H1 (cell line): ENCODE results near the gene MYADM. TPM values are rescaled to one million over a fixed set of nuclear protein-coding genes. Genes with fewer than 3 reads are reported as not detected.

Source experiments
- CTCF ChIA-PET: fragments of 300-600 bp; sonication (Branson Sonifier 250); formaldehyde crosslinking; loops from one replicate; lab custom pipeline; 2021; ENCODE audit not compliant: partially characterized antibody; lab: Charles Lee
- POLR2A ChIA-PET: fragments of 300-600 bp; sonication (Branson Sonifier 250); formaldehyde crosslinking; loops from one replicate; lab custom pipeline; 2021; ENCODE audit warnings: inconsistent platforms; ENCODE audit not compliant: partially characterized antibody; lab: Charles Lee
- DNase-seq, 2 experiments: peaks; one replicate each; pipeline versions ENCODE4 v3.0.0 to v3.0.0-alpha.2; 2010 to 2022; ENCODE audit warnings: low spot score in 2 of 2, low read depth in 1 of 2, mixed read lengths in 1 of 2
- FAIRE-seq: peaks from 2 replicates; lab custom pipeline; 2011; peaks lifted over from hg19 to GRCh38; lab: Jason Lieb, UNC
- H2AFZ ChIP-seq: 2 replicates; pipeline ENCODE4 v1.8.1; 2012; ENCODE audit warnings: low read length, inconsistent platforms
- H2AK5ac ChIP-seq: 2 replicates; pipeline ENCODE4 v1.6.1; 2013; ENCODE audit warnings: low read depth, low read length
- H2BK120ac ChIP-seq: replicated peaks from 2 replicates; pipeline ENCODE3; 2013; ENCODE audit warnings: low read depth, low read length, inconsistent platforms
- H2BK12ac ChIP-seq: 2 replicates; pipeline ENCODE4 v1.6.1; 2013; ENCODE audit warnings: low read depth, low read length
- H2BK15ac ChIP-seq: 2 replicates; pipeline ENCODE4 v1.6.1; 2013; ENCODE audit warnings: low read length
- H2BK20ac ChIP-seq: 2 replicates; pipeline ENCODE4 v1.6.1; 2013; ENCODE audit warnings: low read length
- H2BK5ac ChIP-seq: 2 replicates; pipeline ENCODE4 v1.6.1; 2013; ENCODE audit warnings: low read depth, low read length
- H3K14ac ChIP-seq: 2 replicates; pipeline ENCODE4 v1.6.1; 2013; ENCODE audit warnings: inconsistent platforms; ENCODE audit not compliant: insufficient read length
- H3K18ac ChIP-seq: 2 replicates; pipeline ENCODE4 v1.6.1; 2013; ENCODE audit warnings: low read length; ENCODE audit errors: extremely low read depth
- H3K23ac ChIP-seq: 2 replicates; pipeline ENCODE4 v1.6.1; 2013; ENCODE audit warnings: inconsistent platforms; ENCODE audit not compliant: insufficient read length
- H3K23me2 ChIP-seq: 2 replicates; pipeline ENCODE4 v1.6.1; 2013; ENCODE audit warnings: low read depth, low read length
- H3K27ac ChIP-seq: 2 replicates; pipeline ENCODE4 v1.6.1; 2011; ENCODE audit warnings: low read depth, low read length, inconsistent platforms
- H3K27me3 ChIP-seq, 4 experiments: replicated peaks in 1 of 4; 1 replicate in 1 of 4; 2 replicates in 3 of 4; pipeline versions ENCODE4 v1.6.1 to v1.8.1; 2011 to 2013; ENCODE audit warnings: low read length in 3 of 4, mild to moderate bottlenecking in 3 of 4, inconsistent platforms in 2 of 4, mixed read lengths in 2 of 4, moderate library complexity in 1 of 4; ENCODE audit not compliant: control insufficient read depth in 3 of 4, insufficient read depth in 3 of 4; ENCODE audit errors: extremely low read depth in 1 of 4
- H3K36me3 ChIP-seq, 4 experiments: 2 replicates each; pipeline versions ENCODE4 v1.6.1 to v1.8.1; 2011 to 2013; ENCODE audit warnings: mild to moderate bottlenecking in 4 of 4, low read length in 3 of 4, moderate library complexity in 2 of 4, control low read depth in 1 of 4, inconsistent platforms in 1 of 4; ENCODE audit not compliant: insufficient read depth in 4 of 4, control insufficient read depth in 2 of 4
- H3K4ac ChIP-seq: replicated peaks from 2 replicates; pipeline ENCODE3; 2013; ENCODE audit warnings: low read length, low read depth, mixed read lengths, inconsistent platforms; ENCODE audit not compliant: insufficient read length
- H3K4me1 ChIP-seq, 4 experiments: replicated peaks in 1 of 4; 1 replicate in 1 of 4; 2 replicates in 3 of 4; pipeline versions ENCODE4 v1.6.1 to v1.8.1; 2011 to 2013; ENCODE audit warnings: low read length in 3 of 4, inconsistent platforms in 2 of 4, mixed read lengths in 1 of 4; ENCODE audit not compliant: insufficient read depth in 4 of 4, control insufficient read depth in 3 of 4
- H3K4me2 ChIP-seq, 2 experiments: 2 replicates each; pipeline versions ENCODE4 v1.6.1 to v1.8.1; 2011 to 2013; ENCODE audit warnings: low read depth in 2 of 2, low read length in 2 of 2, control low read depth in 1 of 2, inconsistent platforms in 1 of 2, mild to moderate bottlenecking in 1 of 2; ENCODE audit not compliant: insufficient read depth in 1 of 2
- H3K4me3 ChIP-seq, 4 experiments: fragments of 200-600, 300-600 bp in 1 of 4; sonication (generic), shearing (Covaris generic), sonication (Bioruptor Twin) in 1 of 4; 2 replicates each; pipeline versions ENCODE4 v1.5.1 to v1.8.1; 2011 to 2016; ENCODE audit warnings: low read length in 4 of 4, low read depth in 3 of 4, control low read depth in 2 of 4, inconsistent platforms in 2 of 4, mild to moderate bottlenecking in 2 of 4, mixed read lengths in 1 of 4, moderate library complexity in 1 of 4; ENCODE audit not compliant: insufficient read depth in 2 of 4; ENCODE audit errors: extremely low read depth in 1 of 4
- H3K56ac ChIP-seq: replicated peaks from 2 replicates; pipeline ENCODE3; 2013; ENCODE audit warnings: low read depth, mild to moderate bottlenecking, mixed read lengths, low read length, inconsistent platforms; ENCODE audit not compliant: insufficient read length
- H3K79me1 ChIP-seq: 2 replicates; pipeline ENCODE4 v1.6.1; 2013; ENCODE audit warnings: low read depth, low read length, control low read depth
- H3K79me2 ChIP-seq, 2 experiments: 2 replicates each; pipeline versions ENCODE4 v1.6.1 to v1.8.1; 2012 to 2013; ENCODE audit warnings: low read length in 2 of 2, mild to moderate bottlenecking in 2 of 2, inconsistent platforms in 1 of 2; ENCODE audit not compliant: insufficient read depth in 2 of 2, control insufficient read depth in 1 of 2
- H3K9ac ChIP-seq, 4 experiments: replicated peaks in 1 of 4; 1 replicate in 1 of 4; 2 replicates in 3 of 4; pipeline versions ENCODE4 v1.6.1 to v1.8.1; 2011 to 2013; ENCODE audit warnings: low read depth in 3 of 4, low read length in 3 of 4, control low read depth in 2 of 4, mild to moderate bottlenecking in 2 of 4, moderate library complexity in 2 of 4, inconsistent platforms in 1 of 4; ENCODE audit errors: extremely low read depth in 1 of 4
- H3K9me3 ChIP-seq, 2 experiments: 2 replicates each; pipeline versions ENCODE4 v1.6.1 to v1.8.1; 2012 to 2013; ENCODE audit warnings: mild to moderate bottlenecking in 2 of 2, moderate library complexity in 2 of 2, control low read depth in 1 of 2, inconsistent platforms in 1 of 2, low read depth in 1 of 2, low read length in 1 of 2, mixed read lengths in 1 of 2; ENCODE audit not compliant: insufficient read depth in 2 of 2
- H4K20me1 ChIP-seq, 2 experiments: replicated peaks in 1 of 2; 2 replicates each; pipeline versions ENCODE3 to v1.8.1; 2011 to 2013; ENCODE audit warnings: inconsistent platforms in 2 of 2, low read length in 2 of 2, mild to moderate bottlenecking in 1 of 2; ENCODE audit not compliant: insufficient read depth in 2 of 2, control insufficient read depth in 1 of 2
- H4K5ac ChIP-seq: 2 replicates; pipeline ENCODE4 v1.6.1; 2013; ENCODE audit warnings: low read length, low read depth, mixed read lengths, inconsistent platforms; ENCODE audit not compliant: insufficient read length
- H4K8ac ChIP-seq: 2 replicates; pipeline ENCODE4 v1.8.0; 2013; ENCODE audit warnings: mild to moderate bottlenecking, moderate library complexity, low read length, inconsistent platforms; ENCODE audit not compliant: insufficient read depth; ENCODE audit errors: extremely low read depth
- H4K91ac ChIP-seq: replicated peaks from 2 replicates; pipeline ENCODE3; 2013; ENCODE audit warnings: low read length, mixed read lengths, inconsistent platforms; ENCODE audit not compliant: insufficient read length
- BRCA1 ChIP-seq: IDR thresholded peaks from 2 replicates; pipeline ENCODE4 v1.6.1; 2012; ENCODE audit warnings: low read depth, low read length, improper control_type of control experiment
- CTCF ChIP-seq, 3 experiments: IDR thresholded peaks; 1 replicate in 2 of 3; 2 replicates in 1 of 3; pipeline versions ENCODE4 v1.5.1 to v1.6.1; 2011; ENCODE audit warnings: low read length in 3 of 3, mild to moderate bottlenecking in 3 of 3, inconsistent platforms in 2 of 3, low read depth in 1 of 3, moderate library complexity in 1 of 3; ENCODE audit not compliant: insufficient read depth in 1 of 3; ENCODE audit errors: control extremely low read depth in 1 of 3
- JUND ChIP-seq: IDR thresholded peaks from 2 replicates; pipeline ENCODE4 v1.6.1; 2011; ENCODE audit warnings: mild to moderate bottlenecking, improper control_type of control experiment, low read length
- POLR2A ChIP-seq, 2 experiments: IDR thresholded peaks; 1 replicate in 1 of 2; 2 replicates in 1 of 2; pipeline ENCODE4 v1.6.1; 2011; ENCODE audit warnings: low read depth in 2 of 2, low read length in 2 of 2, mild to moderate bottlenecking in 2 of 2; ENCODE audit errors: control extremely low read depth in 1 of 2
- POU5F1 ChIP-seq: IDR thresholded peaks from 2 replicates; pipeline ENCODE4 v1.6.1; 2011; ENCODE audit warnings: low read depth, mild to moderate bottlenecking, low read length, moderate library complexity
- RXRA ChIP-seq: IDR thresholded peaks from 2 replicates; pipeline ENCODE4 v1.6.1; 2011; ENCODE audit warnings: low read depth, mild to moderate bottlenecking, low read length, moderate library complexity; ENCODE audit not compliant: insufficient read depth
- SIX5 ChIP-seq: IDR thresholded peaks from 2 replicates; pipeline ENCODE4 v1.6.1; 2011; ENCODE audit warnings: mild to moderate bottlenecking, low read depth, low read length
- TCF12 ChIP-seq: IDR thresholded peaks from 2 replicates; pipeline ENCODE4 v1.6.1; 2011; ENCODE audit warnings: low read depth, mild to moderate bottlenecking, low read length
- YY1 ChIP-seq: IDR thresholded peaks from 2 replicates; pipeline ENCODE4 v1.6.1; 2011; ENCODE audit warnings: low read depth, mild to moderate bottlenecking, low read length
- ZNF274 ChIP-seq: IDR thresholded peaks from 2 replicates; pipeline ENCODE4 v1.7.0; 2012; ENCODE audit warnings: low read length, borderline replicate concordance; ENCODE audit errors: extremely low read depth
- WGBS, 2 experiments: shearing (Covaris generic) in 1 of 2; methylation state at CpG; one replicate each; pipeline versions ENCODE4 v1.1.6 to v1.1.7; 2013 to 2015; ENCODE audit warnings: low lambda C conversion rate in 2 of 2, mixed read lengths in 2 of 2, inconsistent platforms in 1 of 2, low coverage in 1 of 2, missing lambda C conversion rate in 1 of 2; ENCODE audit not compliant: insufficient replicate concordance in 2 of 2, insufficient coverage in 1 of 2, insufficient read length in 1 of 2; ENCODE audit errors: extremely low coverage in 1 of 2, missing lambda C conversion rate in 1 of 2; 5-methylcytosine and 5-hydroxymethylcytosine counted together
- polyA plus RNA-seq, 7 experiments: library from polyadenylated mRNA; depleted of rRNA in 3 of 7; stranded (reverse) in 5 of 7; unstranded in 2 of 7; fragments of >200 nt in 5 of 7; fragments of 200-250 nt in 2 of 7; gene quantifications; 1 replicate in 5 of 7; 2 replicates in 1 of 7; 4 replicates in 1 of 7; pipeline versions ENCODE4 v1.2.1 to v1.2.3, GENCODE V29; 2011 to 2013; ENCODE audit warnings: missing spikeins in 2 of 7, mixed read lengths in 2 of 7
- total RNA-seq: library from RNA; stranded (reverse); fragmentation: NEBNext Ultra II Directional; extraction: Animal tissue kit (Norgen Biotek cat#: 25700); gene quantifications from 2 replicates; pipeline ENCODE4 v1.2.1, GENCODE V29; 2021

Gene MYADM
- total and polyA plus RNA-seq, 2 of the 8 experiments (the other 6 are each of a cell fraction or from before 2014, with no cell fraction given): 70.1 to 74.2 TPM

DNA sequence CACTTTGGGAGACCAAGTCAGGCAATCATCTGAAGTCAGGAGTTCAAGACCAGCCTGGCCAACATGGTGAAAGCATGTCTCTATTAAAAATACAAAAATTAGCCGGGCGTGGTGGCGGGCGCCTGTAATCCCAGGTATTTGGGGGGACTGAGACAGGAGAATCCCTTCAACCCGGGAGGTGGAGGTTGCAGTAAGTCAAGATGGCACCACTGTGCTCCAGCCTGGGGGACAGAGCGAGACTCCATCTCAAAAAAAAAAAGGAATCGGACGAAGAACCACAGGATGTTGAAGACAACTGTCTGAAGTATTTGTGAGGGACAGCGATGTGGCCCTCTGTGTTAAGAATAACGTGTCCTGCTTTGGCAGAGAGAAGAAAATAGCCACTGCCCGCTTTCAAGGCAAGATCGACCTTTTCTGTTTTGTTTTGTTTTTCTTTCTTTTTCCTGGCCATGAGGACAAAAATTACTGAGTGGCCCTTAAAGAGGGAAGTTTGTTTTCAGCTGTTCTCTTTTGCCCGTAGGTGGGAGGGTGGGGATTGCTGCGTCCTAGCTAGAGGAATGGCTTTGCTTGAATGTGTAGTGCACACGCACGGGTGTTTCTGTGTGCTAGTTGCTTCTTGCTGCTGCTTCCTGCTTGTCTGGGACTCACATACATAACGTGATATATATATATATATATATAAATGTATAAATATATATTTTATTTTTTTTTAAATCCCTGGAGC lies 8.1 kb downstream of the MYADM start:
- Histone ChIP-seq H2BK5ac (no peak overlapping the region), H3K4me1 (peaks cover 0 to 6% (median 4%) of the 10 kb centered on the region in 4 experiments; a peak in 6 of 7 replicates), H3K27ac (no peak overlapping the region), H3K23ac (no peak overlapping the region), H3K27me3 (peaks cover 0 to 3% (median 0%) of the 10 kb centered on the region in 4 experiments; a peak in 2 of 7 replicates), H3K9me3 (no peaks in the 10 kb centered on the region), H2AK5ac (no peak overlapping the region), H3K14ac (no peak overlapping the region), H4K91ac (no peak overlapping the region), H3K4ac (no peak overlapping the region), H2BK15ac (no peak overlapping the region), H4K20me1 (peaks cover 1 to 9% of the 10 kb centered on the region in 2 experiments), H3K4me3 (no peak overlapping the region), H3K79me1 (peaks cover 6% of the 10 kb centered on the region; the same call in 1 of the 2 replicates), H2BK20ac (no peak overlapping the region), H3K36me3 (peaks cover 7 to 30% (median 16%) of the 10 kb centered on the region in 4 experiments; a peak in 6 of 8 replicates), H4K5ac (no peak overlapping the region), H3K23me2 (peaks cover 8% of the 10 kb centered on the region), H4K8ac (no peak overlapping the region), H3K4me2 (no peak overlapping the region), H2AFZ (no peak overlapping the region), H3K18ac (no peak overlapping the region), H3K56ac (no peak overlapping the region), H3K79me2 (peaks cover 0 to 8% of the 10 kb centered on the region in 2 experiments; a peak in 1 of 4 replicates), H2BK12ac (no peak overlapping the region), H3K9ac (no peak overlapping the region), H2BK120ac (no peak overlapping the region)
- no peak for FAIRE-seq
- DNase-seq: no peak
- 93% methylated on average over 17 of the region's 17 CpGs; no CpG with 5 or more reads in 1 of the 2 experiments for WGBS, 2 experiments
- POLR2A ChIA-PET: interaction anchor here (0.9 to 4.5 kb wide), 7 partner anchors 9 to 107 kb away, joined by 3 to 96 read pairs (median 4); partner anchors contain the start of gene MYADM
- CTCF ChIA-PET: interaction anchor here (1.0 to 2.1 kb wide), 6 partner anchors 19 to 148 kb away, joined by 3 to 8 read pairs (median 6); no protein-coding TSS in a partner anchor
- TF ChIP-seq YY1: no peak
- no peak for TF ChIP-seq ZNF274
- TF ChIP-seq JUND: no peak
- TF ChIP-seq POU5F1: no peak
- TF ChIP-seq BRCA1: no peak
- TF ChIP-seq POLR2A (IDR thresholded peaks at IDR 0.05; ENCODE audit: control extremely low read depth in 1 of 2, low read depth in 2 of 2, low read length in 2 of 2): peak; percentile 27 to 53; a peak in 1 of 3 replicates
- TF ChIP-seq SIX5: no peak
- TF ChIP-seq RXRA: no peak
- no peak for TF ChIP-seq TCF12
- no peak for TF ChIP-seq CTCF (IDR thresholded peaks at IDR 0.05; ENCODE audit: control extremely low read depth in 1 of 3, insufficient read depth in 1 of 3, low read depth in 1 of 3, low read length in 3 of 3)
